Lung (tissue), 12 donors: ENCODE results near the gene THEMIS. TPM values are rescaled to one million over a fixed set of nuclear protein-coding genes. Genes with fewer than 3 reads are reported as not detected.

Experiments
- ATAC-seq: fragments of 200-7000 bp; cut with Tn5 transposase; one replicate; pipeline ENCODE4 v1.9.1; 2020; ENCODE audit warnings: moderate number of reproducible peaks; ENCODE audit not compliant: insufficient read depth, low FRiP score
- DNase-seq, 3 donors: peaks; one replicate each; pipeline ENCODE4 v3.0.0-alpha.2; 2013 to 2017
- H3K27ac ChIP-seq, 2 donors: one replicate each; pipeline ENCODE4 v1.5.1; 2013; ENCODE audit warnings: mild to moderate bottlenecking in 2 of 2, moderate library complexity in 2 of 2, control low read depth in 1 of 2, inconsistent platforms in 1 of 2, low read depth in 1 of 2, low read length in 1 of 2
- H3K27me3 ChIP-seq, 3 donors: one replicate each; pipeline ENCODE4 v1.5.1; 2013; ENCODE audit warnings: low read length in 2 of 3; ENCODE audit not compliant: control insufficient read depth in 3 of 3, insufficient read depth in 3 of 3
- H3K36me3 ChIP-seq, 4 donors: one replicate each; pipeline ENCODE4 v1.5.1; 2013; ENCODE audit warnings: low read length in 4 of 4, mild to moderate bottlenecking in 1 of 4, moderate library complexity in 1 of 4; ENCODE audit not compliant: control insufficient read depth in 4 of 4, insufficient read depth in 4 of 4
- H3K4me1 ChIP-seq, 5 donors: one replicate each; pipeline ENCODE4 v1.5.1; 2013; ENCODE audit warnings: low read length in 5 of 5, mild to moderate bottlenecking in 2 of 5, moderate library complexity in 1 of 5; ENCODE audit not compliant: control insufficient read depth in 5 of 5, insufficient read depth in 5 of 5
- H3K4me3 ChIP-seq: one replicate; pipeline ENCODE4 v1.5.1; 2013; ENCODE audit warnings: mild to moderate bottlenecking, control low read depth, moderate library complexity
- H3K9ac ChIP-seq, 2 donors: one replicate each; pipeline ENCODE4 v1.5.1; 2013; ENCODE audit warnings: low read length in 2 of 2, control low read depth in 1 of 2; ENCODE audit not compliant: insufficient read depth in 1 of 2
- H3K9me3 ChIP-seq, 4 donors: one replicate each; pipeline ENCODE4 v1.5.1; 2013; ENCODE audit warnings: low read length in 3 of 4, mild to moderate bottlenecking in 1 of 4, moderate library complexity in 1 of 4; ENCODE audit not compliant: control insufficient read depth in 4 of 4, insufficient read depth in 3 of 4
- CTCF ChIP-seq: IDR thresholded peaks from 2 replicates; pipeline ENCODE4 v1.5.1; 2012; ENCODE audit warnings: mild to moderate bottlenecking; ENCODE audit errors: control extremely low read depth, extremely low read depth
- WGBS, 2 donors: extraction: QIAGEN DNeasy Blood & Tissue Kit; methylation state at CpG; one replicate each; pipeline ENCODE4 v1.1.7; 2013; 5-methylcytosine and 5-hydroxymethylcytosine counted together
- polyA plus RNA-seq, 2 donors: library from polyadenylated mRNA; stranded (reverse); fragments of 200-250 nt; gene quantifications; one replicate each; pipeline ENCODE4 v1.2.1, GENCODE V29; 2013
- total RNA-seq, 2 donors: library from RNA; depleted of rRNA in 1 of 2; stranded (reverse); fragments of >200 nt in 1 of 2; gene quantifications; one replicate each; pipeline ENCODE4 v1.2.1, GENCODE V29; 2014 to 2021
- donor health status: control.
- donor health status: control.
- donor health status: Bipolar disorder and iron deficiency.
- donor health status: healthy.
- donor health status: DM: yes; HTN: yes; CAD: no.

Gene THEMIS
- total and polyA plus RNA-seq, 4 donors, result 0.22 to 0.86 (median 0.54) TPM

DNA sequence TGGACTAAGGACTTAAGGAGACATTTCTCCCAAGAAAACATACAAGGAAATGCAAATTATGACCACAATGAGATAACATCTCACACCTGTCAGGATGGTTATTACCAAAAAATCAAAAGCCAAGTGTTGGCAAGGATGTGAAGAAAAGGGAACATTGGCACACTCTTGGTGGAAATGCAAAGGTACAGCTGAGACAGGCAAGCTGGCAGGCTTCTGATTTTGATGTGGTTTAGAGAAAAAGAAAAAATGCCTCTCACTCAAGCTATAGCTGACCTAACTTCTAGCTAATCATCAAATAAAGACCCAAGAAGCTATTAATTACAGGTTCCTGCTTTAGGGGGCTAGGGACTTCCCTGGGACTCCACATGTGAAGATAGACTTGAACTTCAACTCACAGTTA, 139.8 kb downstream of the THEMIS start:
- DNase-seq (no peak), ATAC-seq (no peak)
- H3K9me3 ChIP-seq, result no peaks in the 10 kb centered on the region
- H3K4me3 ChIP-seq, result no peak overlapping the region
- TF ChIP-seq CTCF, result no peak
- no peaks in the 10 kb centered on the region for H3K27me3 ChIP-seq
- H3K36me3 ChIP-seq, result no peaks in the 10 kb centered on the region
- H3K4me1 ChIP-seq, result no peaks in the 10 kb centered on the region
- no peak overlapping the region for H3K27ac ChIP-seq
- H3K9ac ChIP-seq, result no peak overlapping the region

GRCh38 chr6:127749095-127749494, 151.8 kb downstream of the THEMIS start:
- no peaks in the 10 kb centered on the region for H3K27me3 ChIP-seq
- WGBS, 2 donors, result 73 to 76% methylated on average over 3 of the region's 3 CpGs
- no peaks in the 10 kb centered on the region for H3K4me1 ChIP-seq
- no peak overlapping the region for H3K9ac ChIP-seq
- H3K4me3 ChIP-seq, result no peak overlapping the region
- ATAC-seq, result no peak
- TF ChIP-seq CTCF, result no peak
- no peak for DNase-seq
- no peaks in the 10 kb centered on the region for H3K36me3 ChIP-seq
- H3K9me3 ChIP-seq, result no peaks in the 10 kb centered on the region
- no peak overlapping the region for H3K27ac ChIP-seq

DNA sequence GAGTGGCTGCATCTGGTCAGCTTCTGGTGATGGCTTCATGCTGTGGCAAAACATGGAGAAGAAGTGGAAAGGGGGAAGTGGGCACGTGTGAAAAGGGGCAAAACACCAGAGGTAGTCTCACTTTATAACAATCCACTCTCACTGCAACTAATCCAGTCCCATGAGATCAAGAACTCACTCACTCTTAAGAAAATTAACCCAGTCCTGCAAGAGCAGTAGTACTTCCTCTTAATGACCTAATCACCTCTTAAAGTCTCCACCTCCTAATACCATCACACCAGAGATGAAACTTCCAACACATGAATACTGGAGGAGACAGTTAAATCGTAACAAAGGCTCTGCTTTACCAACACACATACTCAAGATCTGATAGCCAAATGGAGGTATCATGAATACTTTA, 152.6 kb downstream of the THEMIS start:
- no peak for DNase-seq
- H3K9ac ChIP-seq, result no peak overlapping the region
- H3K4me1 ChIP-seq, result no peaks in the 10 kb centered on the region
- TF ChIP-seq CTCF, result no peak
- H3K27ac ChIP-seq, result no peak overlapping the region
- no peak for ATAC-seq
- no peak overlapping the region for H3K4me3 ChIP-seq
- WGBS, 2 donors, result 52 to 56% methylated on average over 2 of the region's 2 CpGs
- no peaks in the 10 kb centered on the region for H3K27me3 ChIP-seq
- no peaks in the 10 kb centered on the region for H3K9me3 ChIP-seq
- H3K36me3 ChIP-seq, result no peaks in the 10 kb centered on the region

DNA sequence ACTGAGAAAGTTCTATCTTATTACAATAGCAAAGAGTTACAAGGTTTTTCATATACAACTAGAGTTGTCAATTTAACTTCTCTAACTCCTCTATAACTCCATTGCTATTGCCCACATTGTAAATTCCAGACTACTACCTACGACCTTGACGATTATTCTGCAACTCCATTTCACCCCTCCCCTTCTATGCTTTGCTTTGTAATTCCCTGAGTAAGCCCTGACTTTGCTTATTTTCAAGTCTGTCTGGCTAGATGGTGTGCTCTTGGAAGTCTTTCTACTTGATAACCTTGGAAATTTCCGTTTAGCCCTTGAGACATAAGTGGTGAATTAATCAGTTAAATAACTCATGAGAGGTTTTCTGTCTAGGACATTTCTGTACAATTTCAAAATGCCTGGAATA, 162.4 kb downstream of the THEMIS start:
- 62 to 80% methylated on average over 3 of the region's 3 CpGs for WGBS, 2 donors
- DNase-seq (peak in 1 of 3 donors; percentile 16), ATAC-seq (no peak)
- no peak for TF ChIP-seq CTCF
- Histone ChIP-seq H3K4me1 (no peaks in the 10 kb centered on the region), H3K4me3 (no peak overlapping the region), H3K27ac (no peak overlapping the region), H3K9me3 (no peaks in the 10 kb centered on the region), H3K36me3 (no peaks in the 10 kb centered on the region), H3K9ac (no peak overlapping the region), H3K27me3 (no peaks in the 10 kb centered on the region)
